Colonic mucosa (tissue), 4 donors: ENCODE data around the gene SLC2A13. TPM values are rescaled to one million over a fixed set of nuclear protein-coding genes. Genes with fewer than 3 reads are reported as not detected.

Experiments used
- DNase-seq: peaks from one replicate; pipeline ENCODE4 v3.0.0-alpha.2; 2020
- H3K27ac ChIP-seq: fragments of 200-600 bp; one replicate; pipeline ENCODE4 v1.8.0; 2021
- H3K27me3 ChIP-seq: fragments of 200-600 bp; one replicate; pipeline ENCODE4 v1.8.0; 2021
- H3K36me3 ChIP-seq: fragments of 200-600 bp; one replicate; pipeline ENCODE4 v1.8.0; 2021
- H3K4me1 ChIP-seq: fragments of 200-600 bp; one replicate; pipeline ENCODE4 v1.8.0; 2021; ENCODE audit warnings: mild to moderate bottlenecking
- H3K4me3 ChIP-seq: fragments of 200-600 bp; one replicate; pipeline ENCODE4 v1.8.0; 2021
- H3K9ac ChIP-seq, 2 donors: one replicate each; pipeline ENCODE4 v1.7.0; 2013; ENCODE audit warnings: control low read depth in 2 of 2, low read depth in 2 of 2, low read length in 2 of 2
- H3K9me3 ChIP-seq: fragments of 200-600 bp; one replicate; pipeline ENCODE4 v1.8.0; 2021
- intact Hi-C: fragments of 100-400 bp; cut with DNase I; formaldehyde crosslinking; loops from one replicate; pipeline ENCODE4 v1.14.1; 2022
- total RNA-seq, 2 donors: library from RNA; stranded (reverse); fragmentation: NEBNext Ultra II Directional in 1 of 2; extraction: Animal tissue kit (Norgen Biotek cat#: 25700) in 1 of 2; gene quantifications; one replicate each; pipeline ENCODE4 v1.2.1, GENCODE V29; 2021
- TF ChIP-seq, protein P1 (sequence below): fragments of 200-600 bp; IDR thresholded peaks from one replicate; pipeline ENCODE4 v1.8.0; 2022; ENCODE audit warnings: antibody characterized with exemption, mild to moderate bottlenecking
- donor health status: healthy.
- donor health status: DM: no; HTN: no; CAD: no.
- donor health status: DM: no; HTN: no; CAD: no.

The SLC2A13 gene
- total RNA-seq, 2 donors from 2014 or later, result 19.2 to 39.0 TPM

DNA sequence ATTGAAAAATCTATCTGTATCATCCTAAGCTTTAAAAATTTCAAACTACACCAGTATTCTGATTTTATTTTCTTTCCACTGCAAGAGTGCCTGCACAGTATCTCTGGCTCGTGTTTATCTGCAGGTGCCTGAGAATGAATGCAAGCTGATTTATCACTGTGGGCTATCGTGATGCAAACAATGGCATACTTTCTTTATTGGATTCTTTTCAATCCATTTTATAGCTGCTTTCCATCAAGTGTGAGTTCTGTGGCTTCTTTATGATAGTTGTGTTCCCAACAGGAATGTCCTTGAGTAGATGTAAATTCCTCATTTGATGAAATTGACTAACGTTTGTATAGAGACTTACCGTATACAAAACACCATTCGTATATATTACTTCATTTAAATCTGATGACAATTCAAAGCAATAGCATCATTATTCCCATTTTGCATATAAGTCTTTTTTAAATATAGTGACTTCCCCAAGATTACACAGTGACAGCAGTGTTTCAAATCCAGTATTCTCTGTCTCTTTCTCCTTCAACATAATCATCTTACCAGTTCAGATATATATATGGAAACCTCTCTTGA, 326.0 kb downstream of the SLC2A13 start:
- no peak overlapping the region for H3K27ac ChIP-seq
- intact Hi-C loops, result no loop called here

DNA sequence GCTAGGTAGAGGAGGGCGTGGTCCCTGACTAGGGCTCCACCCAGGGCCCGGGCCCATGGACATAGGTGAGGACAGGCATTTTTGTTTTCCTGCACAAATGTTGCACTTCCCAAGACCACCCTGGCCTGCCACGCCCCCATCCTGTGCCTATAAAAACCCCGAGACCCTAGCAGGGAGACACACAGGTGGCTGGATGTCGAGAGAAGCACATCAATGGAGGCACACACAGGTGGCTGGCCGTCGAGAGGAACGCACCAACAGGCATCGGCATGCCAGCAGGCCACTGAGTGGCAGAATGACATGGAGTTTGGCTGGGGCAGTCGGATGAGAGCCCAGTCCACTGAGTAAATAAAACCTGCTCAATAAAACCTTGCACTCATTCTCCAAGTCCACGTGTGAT, 328.4 kb downstream of the SLC2A13 start:
- no peak for DNase-seq
- no peak overlapping the region for H3K4me3 ChIP-seq
- H3K4me1 ChIP-seq, result no peaks in the 10 kb centered on the region
- H3K9me3 ChIP-seq, result no peaks in the 10 kb centered on the region
- no peaks in the 10 kb centered on the region for H3K36me3 ChIP-seq
- intact Hi-C loops, result no loop called here
- TF ChIP-seq, protein P1, sequence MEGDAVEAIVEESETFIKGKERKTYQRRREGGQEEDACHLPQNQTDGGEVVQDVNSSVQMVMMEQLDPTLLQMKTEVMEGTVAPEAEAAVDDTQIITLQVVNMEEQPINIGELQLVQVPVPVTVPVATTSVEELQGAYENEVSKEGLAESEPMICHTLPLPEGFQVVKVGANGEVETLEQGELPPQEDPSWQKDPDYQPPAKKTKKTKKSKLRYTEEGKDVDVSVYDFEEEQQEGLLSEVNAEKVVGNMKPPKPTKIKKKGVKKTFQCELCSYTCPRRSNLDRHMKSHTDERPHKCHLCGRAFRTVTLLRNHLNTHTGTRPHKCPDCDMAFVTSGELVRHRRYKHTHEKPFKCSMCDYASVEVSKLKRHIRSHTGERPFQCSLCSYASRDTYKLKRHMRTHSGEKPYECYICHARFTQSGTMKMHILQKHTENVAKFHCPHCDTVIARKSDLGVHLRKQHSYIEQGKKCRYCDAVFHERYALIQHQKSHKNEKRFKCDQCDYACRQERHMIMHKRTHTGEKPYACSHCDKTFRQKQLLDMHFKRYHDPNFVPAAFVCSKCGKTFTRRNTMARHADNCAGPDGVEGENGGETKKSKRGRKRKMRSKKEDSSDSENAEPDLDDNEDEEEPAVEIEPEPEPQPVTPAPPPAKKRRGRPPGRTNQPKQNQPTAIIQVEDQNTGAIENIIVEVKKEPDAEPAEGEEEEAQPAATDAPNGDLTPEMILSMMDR, result no peak
- no peak overlapping the region for H3K27ac ChIP-seq
- no peaks in the 10 kb centered on the region for H3K27me3 ChIP-seq
- H3K9ac ChIP-seq, result no peak overlapping the region

More for the DNA sequence above, 326.0 kb downstream of the SLC2A13 start:
- Histone ChIP-seq H3K4me3 (no peak overlapping the region), H3K27me3 (no peaks in the 10 kb centered on the region), H3K9ac (no peak overlapping the region), H3K4me1 (no peaks in the 10 kb centered on the region), H3K36me3 (no peaks in the 10 kb centered on the region), H3K9me3 (no peaks in the 10 kb centered on the region)
- TF ChIP-seq, protein P1, result no peak
- DNase-seq, result no peak

GRCh38 chr12:39773266-39773665, 332.6 kb downstream of the SLC2A13 start:
- no peak for DNase-seq
- Histone ChIP-seq H3K27ac (no peak overlapping the region), H3K9me3 (no peaks in the 10 kb centered on the region), H3K4me3 (no peak overlapping the region), H3K9ac (no peak overlapping the region), H3K4me1 (no peaks in the 10 kb centered on the region), H3K27me3 (no peaks in the 10 kb centered on the region), H3K36me3 (no peaks in the 10 kb centered on the region)
- TF ChIP-seq, protein P1, result no peak
- intact Hi-C loops, result no loop called here

DNA sequence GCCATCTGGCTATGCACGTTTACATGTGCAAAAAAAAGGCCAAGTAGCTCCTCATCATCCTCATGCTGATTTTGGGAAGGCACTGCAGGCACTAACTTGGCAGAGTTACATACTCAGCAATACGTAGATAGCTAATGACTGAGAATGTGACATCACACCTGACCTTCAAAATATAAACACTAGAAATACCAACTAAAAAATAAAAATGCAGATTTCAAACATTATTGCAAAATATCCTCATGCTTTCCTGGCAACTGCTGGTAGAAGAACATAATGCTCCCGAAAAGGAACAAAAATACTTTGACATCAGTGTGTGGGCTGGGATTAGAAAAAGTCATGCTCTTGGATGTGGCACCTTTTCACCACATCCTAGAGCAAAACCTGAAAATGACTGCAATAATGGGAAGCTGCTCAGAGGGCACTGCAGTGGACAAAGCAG, 333.0 kb downstream of the SLC2A13 start:
- Histone ChIP-seq H3K4me1 (no peaks in the 10 kb centered on the region), H3K9me3 (no peaks in the 10 kb centered on the region), H3K9ac (no peak overlapping the region), H3K36me3 (no peaks in the 10 kb centered on the region), H3K27me3 (no peaks in the 10 kb centered on the region), H3K4me3 (no peak overlapping the region), H3K27ac (no peak overlapping the region)
- intact Hi-C loops, result no loop called here
- no peak for DNase-seq
- TF ChIP-seq, protein P1, result no peak

DNA sequence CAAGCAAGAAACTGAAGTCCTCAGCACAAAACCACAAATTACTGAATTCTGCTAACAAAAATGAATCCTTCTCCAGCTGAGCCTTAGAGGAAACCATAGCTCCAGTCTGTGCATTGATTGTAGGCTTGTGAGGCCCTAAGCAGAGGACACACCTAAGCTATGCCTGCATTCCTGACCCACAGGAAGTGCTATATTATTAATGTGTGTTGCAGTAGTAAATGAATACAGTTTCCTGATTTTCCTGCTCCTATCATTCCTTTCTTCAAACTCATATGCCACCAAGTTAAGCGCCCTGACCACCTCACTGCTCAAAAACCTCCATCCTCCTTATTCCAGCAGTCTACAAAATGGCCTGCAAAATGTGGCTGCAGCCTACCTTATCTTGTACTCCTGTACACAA, 334.4 kb downstream of the SLC2A13 start:
- no peak for DNase-seq
- Histone ChIP-seq H3K27ac (no peak overlapping the region), H3K4me1 (no peaks in the 10 kb centered on the region), H3K27me3 (no peaks in the 10 kb centered on the region), H3K36me3 (no peaks in the 10 kb centered on the region), H3K9ac (no peak overlapping the region), H3K4me3 (no peak overlapping the region), H3K9me3 (no peaks in the 10 kb centered on the region)
- TF ChIP-seq, protein P1, result no peak
- intact Hi-C loops, result no loop called here
